SHP77 (cell line): ENCODE measurements around the gene CORO7.
"Not testable (repeated sequence)": the region's sequence is repeated elsewhere in the genome, so short reads cannot be mapped to it uniquely, and the experiment has no call there.

Source experiments
- DNase-seq, 2 experiments: peaks; one replicate each; lab custom pipeline; 2025; lab: John Stamatoyannopoulos, UW

Gene CORO7

GRCh38 chr16:4336701-4337539 is 79.5 kb downstream of the CORO7 start:
- no peak for DNase-seq

DNA sequence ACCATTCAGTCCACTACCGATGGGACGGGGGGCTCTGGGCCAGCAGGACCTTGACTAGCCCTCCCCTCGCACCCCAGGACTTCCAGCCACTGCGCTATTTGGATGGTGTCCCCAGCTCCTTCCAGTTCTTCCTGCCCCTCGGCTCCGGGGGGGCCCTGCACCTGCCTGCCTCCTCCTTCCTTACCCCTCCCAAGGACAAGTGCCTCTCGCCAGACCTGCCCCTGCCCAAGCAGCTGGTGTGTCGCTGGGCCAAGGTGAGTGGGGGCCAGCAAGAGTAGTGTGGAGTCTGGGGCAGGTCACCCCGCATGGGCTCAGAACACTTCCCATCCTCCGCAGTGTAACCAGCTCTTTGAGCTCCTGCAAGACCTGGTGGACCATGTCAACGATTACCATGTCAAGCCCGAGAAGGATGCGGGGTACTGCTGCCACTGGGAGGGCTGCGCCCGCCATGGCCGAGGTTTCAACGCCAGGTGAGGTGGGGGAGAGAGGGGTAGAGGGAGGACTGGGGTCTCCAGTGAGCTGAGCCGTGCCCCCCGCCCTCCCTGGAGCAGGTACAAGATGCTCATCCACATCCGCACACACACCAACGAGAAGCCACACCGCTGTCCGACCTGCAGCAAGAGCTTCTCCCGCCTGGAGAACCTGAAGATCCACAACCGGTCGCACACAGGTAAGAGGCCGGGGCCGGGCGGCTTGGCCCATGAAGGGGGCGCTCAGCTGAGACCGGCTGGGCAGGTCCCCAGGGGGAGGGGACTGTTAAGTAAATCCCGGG is 81.5 kb downstream of the CORO7 start:
- DNase-seq = no peak

DNA sequence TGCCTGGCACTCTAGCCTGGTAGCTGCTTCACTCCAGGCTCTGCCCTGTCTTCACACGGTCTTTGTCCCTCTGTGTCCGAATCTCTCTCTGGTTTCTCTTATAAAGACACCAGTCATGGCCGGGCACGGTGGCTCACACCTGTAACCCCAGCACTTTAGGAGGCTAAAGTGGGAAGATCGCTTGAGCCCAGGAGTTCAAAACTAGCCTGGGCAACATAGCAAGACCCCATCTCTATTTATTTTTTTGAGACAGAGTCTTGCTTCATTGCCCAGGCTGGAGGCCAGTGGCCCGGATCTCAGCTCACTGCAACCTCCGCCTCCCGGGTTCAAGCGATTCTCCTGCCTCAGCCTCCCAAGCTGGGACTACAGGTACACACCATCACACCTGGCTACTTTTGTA is 82.7 kb downstream of the CORO7 start:
- DNase-seq = not testable (repeated sequence)

DNA sequence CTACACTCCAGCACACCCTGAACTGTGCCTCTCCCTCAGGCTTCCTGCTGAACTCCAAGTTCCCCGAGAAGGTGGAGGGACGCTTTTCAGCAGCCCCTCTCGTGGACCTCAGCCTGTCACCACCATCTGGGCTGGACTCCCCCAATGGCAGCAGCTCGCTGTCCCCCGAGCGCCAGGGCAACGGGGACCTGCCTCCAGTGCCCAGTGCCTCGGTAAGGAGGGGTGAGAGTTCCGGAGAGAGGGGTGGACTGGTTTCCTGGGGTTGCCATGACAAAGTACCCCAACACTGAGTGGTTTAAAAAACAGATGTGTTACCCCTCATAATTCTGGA is 83.1 kb downstream of the CORO7 start:
- no peak for DNase-seq

DNA sequence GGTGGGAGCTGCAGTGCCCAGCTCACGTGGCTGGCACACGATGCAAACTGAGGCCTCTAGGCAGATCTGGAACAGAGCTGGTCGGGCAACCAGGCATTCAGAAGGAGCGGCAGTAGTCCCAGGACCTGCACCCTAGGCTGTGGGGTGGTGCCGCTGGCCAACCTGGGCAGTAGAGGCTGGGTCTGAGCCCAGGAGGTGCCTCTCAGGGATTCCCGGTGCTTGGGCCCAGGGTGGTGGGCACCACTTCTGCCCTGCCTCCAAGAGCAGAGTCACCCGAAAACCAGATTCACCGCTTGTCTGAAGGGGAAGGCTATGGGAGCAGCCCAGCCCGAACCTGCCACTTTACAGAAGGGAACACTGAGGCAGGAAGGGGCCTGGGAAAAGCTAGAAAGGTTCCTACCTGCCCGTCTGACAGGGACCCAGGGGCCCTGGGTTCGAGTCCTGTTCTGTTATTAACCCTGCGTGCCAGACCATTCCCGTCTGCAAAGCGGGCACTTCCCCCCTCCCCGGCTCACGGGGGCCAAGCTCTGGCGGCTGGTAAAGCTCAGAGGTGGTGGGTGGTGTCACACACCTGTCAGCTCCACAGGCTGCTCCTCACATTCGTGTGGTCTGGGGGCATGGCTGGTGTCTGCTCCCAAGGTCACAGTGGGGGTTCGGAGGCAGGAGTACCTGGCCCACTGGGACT is 83.6 kb downstream of the CORO7 start:
- no peak for DNase-seq

DNA sequence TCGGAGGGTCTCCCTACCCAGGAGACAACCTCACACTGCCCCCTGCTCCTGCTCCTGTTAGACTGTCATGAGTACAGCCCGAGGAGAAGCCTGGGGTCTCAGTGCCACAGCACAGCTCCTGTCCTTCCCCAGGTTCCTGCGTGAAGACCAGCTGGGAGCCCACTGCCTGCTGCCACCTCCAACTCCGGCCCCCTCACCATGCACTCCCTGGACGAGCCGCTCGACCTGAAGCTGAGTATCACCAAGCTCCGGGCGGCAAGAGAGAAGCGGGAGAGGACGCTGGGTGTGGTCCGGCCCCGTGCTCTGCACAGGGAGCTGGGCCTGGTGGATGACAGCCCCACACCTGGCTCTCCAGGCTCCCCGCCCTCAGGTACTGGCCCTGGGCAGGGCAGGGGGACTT is 84.3 kb downstream of the CORO7 start:
- no peak for DNase-seq

DNA sequence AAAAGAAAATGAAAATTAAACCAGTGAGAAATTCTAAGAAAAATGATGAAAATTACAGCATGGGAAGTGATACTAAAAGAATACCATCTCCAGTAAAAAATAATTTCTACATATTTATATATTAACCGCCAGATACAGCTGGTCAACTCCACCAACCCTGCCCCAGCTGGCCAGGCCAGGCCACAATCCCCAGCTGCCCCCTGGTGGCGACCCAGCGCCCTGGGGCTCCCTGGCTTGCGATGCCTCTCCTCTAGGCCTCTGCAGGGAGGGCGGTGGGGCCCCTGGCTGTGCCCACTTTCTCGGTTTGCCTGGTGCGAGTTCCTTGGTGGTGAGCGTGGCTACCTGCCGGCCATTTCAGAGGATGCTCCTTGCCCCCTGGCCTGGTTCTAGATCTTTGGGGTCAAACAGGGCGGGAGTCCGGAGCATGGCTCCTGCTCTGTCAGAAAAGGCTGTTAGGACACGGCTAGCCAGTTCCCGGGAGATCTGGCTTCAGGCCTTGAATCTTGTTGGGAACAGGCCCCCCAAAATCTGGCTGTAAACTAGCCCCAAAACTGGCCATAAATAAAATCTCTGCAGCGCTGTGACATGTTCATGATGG is 86.0 kb downstream of the CORO7 start:
- peak in 1 of 2 experiments; percentile 48 for DNase-seq

DNA sequence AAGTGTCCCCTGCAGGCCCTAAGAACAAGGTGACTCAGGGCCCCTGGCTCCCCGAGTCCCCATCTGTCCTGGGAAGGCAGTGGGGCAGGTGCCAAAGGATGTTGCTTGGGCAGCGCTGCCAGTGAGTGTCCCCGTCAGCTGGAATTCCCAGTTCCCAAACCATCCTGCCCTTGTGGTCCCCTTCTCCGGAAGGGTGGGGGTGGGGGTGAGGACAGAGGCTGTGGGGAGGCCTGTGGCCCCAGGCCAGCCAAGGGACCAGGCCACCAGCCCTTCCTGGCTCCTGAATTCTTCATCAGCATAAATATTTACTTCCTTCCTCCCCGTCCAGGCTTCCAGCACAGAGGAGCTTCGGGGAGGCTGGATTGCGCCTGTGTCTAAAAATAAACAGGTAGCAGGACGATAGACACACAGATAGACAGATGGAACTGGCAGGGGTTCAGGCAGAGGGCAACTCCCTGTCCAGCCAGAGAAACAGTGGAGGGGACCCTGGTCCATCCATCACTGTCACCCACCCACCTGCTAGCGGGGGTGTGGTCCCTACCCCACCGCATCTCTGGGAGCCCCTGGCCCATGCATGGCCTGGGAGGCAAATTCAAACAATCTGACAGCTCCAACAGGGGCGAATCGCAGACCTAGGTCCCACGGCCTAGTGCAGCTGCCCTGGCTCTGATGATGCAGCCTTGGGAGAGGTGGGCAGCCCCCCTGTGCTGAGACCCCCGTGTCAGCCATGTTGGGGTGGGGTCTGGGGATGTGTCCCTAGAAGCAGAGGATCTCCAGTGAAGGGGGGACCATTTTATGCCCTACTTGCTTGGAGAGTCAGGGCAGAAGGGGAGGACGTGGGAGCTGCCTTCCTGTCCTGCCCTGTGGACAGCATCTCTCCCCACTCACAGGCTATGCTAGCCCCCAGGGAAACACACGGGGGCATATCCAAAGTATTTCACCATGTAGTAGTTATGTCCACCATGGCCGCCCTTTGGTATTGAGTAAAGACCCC is 87.3 kb downstream of the CORO7 start:
- peak in 1 of 2 experiments; percentile 23 for DNase-seq

- DNase-seq = peak in 1 of 2 experiments; percentile 63
Observed at GRCh38 chr16:4328046-4328781, 88.2 kb downstream of the CORO7 start.

- DNase-seq = no peak
Observed at GRCh38 chr16:4327386-4328045, 88.9 kb downstream of the CORO7 start.

- no peak for DNase-seq
Observed at GRCh38 chr16:4325253-4325758, 91.1 kb downstream of the CORO7 start.

DNA sequence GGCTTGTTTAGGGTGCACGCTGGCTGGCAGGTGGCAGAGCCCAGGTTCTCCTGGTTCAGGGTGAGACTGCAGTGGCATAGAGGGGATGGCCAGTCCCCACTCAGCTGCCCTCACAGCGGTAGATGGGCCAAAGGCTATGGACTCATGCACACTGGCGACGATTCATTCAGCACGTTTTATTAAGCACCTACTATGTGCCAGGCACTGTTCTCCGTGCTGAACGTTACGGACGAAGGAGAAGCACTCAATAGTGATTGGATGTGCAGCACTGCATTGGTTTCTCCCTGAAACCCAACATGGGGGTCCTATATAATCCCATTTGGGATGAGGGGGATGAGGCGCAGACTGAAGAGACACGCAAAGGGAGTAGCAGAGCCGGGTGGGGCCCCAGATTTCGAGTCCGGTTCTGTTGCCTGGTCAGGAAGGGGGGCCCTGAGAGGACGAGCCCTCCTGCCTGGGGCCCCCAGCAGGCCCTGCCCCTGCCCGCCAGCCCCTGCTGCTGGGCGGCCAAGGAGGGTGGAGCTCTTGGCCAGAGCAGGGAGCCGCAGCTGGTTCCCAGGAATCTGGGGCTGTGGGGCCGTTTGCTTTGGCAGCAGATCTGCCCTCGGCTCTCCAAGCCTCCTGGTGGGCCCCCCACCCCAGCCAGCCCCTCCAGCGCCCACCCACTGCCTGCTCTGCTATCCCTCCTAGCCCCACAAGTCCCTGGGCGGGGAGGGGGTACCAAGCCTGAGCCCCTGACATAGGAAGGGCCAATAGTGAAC is 91.7 kb downstream of the CORO7 start:
- no peak for DNase-seq

- no peak for DNase-seq
Observed at GRCh38 chr16:4323845-4324488, 92.4 kb downstream of the CORO7 start.

DNA sequence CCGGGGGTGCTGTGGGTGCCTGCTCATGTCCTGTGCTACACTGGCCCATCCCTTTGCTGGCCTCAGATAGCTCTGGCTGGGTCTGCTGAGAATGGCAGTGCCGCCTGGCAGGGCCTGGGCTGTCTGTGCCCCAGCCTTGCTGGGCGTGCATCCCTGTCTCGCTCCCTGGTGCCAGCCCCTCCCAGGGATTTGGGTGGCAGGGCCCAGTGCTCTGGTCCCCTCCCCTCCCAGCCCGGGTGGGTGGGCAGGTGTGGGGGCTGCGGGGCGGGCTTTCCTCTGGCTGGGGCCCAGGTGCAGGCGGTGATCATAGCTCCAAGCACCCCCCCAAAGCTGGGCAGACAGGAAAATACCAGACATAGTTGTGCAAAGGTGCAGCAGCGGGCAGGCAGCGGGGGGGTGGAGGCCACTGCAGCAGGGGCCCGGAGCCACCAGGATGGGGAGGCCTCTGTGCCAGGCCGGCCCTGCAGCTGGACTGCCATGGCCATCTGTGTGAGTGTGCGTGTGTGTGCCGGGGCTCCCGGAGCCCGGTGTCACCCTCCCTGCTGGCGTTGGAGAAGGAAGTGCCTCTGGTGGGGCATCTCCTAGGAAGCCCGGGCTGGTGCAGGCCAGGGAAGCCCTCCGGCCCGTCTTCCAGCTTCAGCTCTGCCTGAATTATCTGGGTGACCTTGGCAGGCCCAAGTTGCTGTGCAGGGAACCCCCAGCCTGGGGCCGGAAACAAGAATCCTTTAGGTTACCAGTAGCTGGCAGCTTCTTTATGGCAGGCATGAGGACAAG is 93.1 kb downstream of the CORO7 start:
- DNase-seq = no peak

GRCh38 chr16:4322121-4323052 is 94.0 kb downstream of the CORO7 start:
- DNase-seq = no peak
